ENCODE measurements around the gene CKS1B.

DNA sequence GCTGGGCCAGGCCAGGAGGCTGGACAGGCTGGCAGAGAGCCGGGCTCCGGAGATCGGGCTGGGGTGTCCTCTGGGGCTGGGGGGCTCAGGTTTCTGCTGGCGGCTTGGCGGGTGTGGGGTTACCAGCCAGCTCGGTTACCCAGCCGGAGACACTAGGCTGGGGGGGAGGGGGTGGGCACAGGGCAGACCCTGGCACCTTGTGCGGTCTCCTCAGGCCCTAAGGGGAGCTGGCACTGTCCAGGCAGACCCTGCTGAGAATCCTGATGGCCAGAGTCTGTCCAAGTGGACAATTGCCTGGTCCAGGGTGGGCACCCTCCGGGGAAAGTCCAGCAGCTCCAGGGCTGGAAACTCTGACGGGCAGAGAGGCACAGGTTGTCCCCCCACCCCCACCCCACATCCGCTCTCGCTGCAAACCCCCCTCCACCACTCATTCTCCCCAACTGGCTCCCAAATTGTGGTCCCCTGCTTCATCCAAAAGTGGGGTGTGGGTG lies 34.8 kb downstream of the CKS1B start:
- no peak for TF ChIP-seq PATZ1 (CRISPR knock-in tag; IDR thresholded peaks at IDR 0.05; ENCODE audit: borderline replicate concordance)
- no peak for TF ChIP-seq OSR1 (CRISPR knock-in tag; IDR thresholded peaks at IDR 0.05)
- no peak for TF ChIP-seq ZNF70 (CRISPR knock-in tag; IDR thresholded peaks at IDR 0.05)
- TF ChIP-seq TOX (CRISPR knock-in tag; IDR thresholded peaks at IDR 0.05; ENCODE audit: borderline replicate concordance) = no peak
- TF ChIP-seq RARB (CRISPR knock-in tag; IDR thresholded peaks at IDR 0.05) = no peak
- TF ChIP-seq, protein P1, sequence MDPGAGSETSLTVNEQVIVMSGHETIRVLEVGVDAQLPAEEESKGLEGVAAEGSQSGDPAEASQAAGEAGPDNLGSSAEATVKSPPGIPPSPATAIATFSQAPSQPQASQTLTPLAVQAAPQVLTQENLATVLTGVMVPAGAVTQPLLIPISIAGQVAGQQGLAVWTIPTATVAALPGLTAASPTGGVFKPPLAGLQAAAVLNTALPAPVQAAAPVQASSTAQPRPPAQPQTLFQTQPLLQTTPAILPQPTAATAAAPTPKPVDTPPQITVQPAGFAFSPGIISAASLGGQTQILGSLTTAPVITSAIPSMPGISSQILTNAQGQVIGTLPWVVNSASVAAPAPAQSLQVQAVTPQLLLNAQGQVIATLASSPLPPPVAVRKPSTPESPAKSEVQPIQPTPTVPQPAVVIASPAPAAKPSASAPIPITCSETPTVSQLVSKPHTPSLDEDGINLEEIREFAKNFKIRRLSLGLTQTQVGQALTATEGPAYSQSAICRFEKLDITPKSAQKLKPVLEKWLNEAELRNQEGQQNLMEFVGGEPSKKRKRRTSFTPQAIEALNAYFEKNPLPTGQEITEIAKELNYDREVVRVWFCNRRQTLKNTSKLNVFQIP (CRISPR knock-in tag; IDR thresholded peaks at IDR 0.05; ENCODE audit: borderline replicate concordance, low read depth) = no peak
- TF ChIP-seq GLIS3 (CRISPR knock-in tag; IDR thresholded peaks at IDR 0.05) = no peak
- TF ChIP-seq, protein P2, sequence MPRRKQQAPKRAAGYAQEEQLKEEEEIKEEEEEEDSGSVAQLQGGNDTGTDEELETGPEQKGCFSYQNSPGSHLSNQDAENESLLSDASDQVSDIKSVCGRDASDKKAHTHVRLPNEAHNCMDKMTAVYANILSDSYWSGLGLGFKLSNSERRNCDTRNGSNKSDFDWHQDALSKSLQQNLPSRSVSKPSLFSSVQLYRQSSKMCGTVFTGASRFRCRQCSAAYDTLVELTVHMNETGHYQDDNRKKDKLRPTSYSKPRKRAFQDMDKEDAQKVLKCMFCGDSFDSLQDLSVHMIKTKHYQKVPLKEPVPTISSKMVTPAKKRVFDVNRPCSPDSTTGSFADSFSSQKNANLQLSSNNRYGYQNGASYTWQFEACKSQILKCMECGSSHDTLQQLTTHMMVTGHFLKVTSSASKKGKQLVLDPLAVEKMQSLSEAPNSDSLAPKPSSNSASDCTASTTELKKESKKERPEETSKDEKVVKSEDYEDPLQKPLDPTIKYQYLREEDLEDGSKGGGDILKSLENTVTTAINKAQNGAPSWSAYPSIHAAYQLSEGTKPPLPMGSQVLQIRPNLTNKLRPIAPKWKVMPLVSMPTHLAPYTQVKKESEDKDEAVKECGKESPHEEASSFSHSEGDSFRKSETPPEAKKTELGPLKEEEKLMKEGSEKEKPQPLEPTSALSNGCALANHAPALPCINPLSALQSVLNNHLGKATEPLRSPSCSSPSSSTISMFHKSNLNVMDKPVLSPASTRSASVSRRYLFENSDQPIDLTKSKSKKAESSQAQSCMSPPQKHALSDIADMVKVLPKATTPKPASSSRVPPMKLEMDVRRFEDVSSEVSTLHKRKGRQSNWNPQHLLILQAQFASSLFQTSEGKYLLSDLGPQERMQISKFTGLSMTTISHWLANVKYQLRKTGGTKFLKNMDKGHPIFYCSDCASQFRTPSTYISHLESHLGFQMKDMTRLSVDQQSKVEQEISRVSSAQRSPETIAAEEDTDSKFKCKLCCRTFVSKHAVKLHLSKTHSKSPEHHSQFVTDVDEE (CRISPR knock-in tag; IDR thresholded peaks at IDR 0.05) = no peak
- no peak for TF ChIP-seq ZFP30 (CRISPR knock-in tag; IDR thresholded peaks at IDR 0.05)
- no peak for TF ChIP-seq CSDC2 (CRISPR knock-in tag; IDR thresholded peaks at IDR 0.05)
